Prostate gland (tissue), 2 donors: ENCODE data around the gene TSC22D3. TPM values are rescaled to one million over a fixed set of nuclear protein-coding genes. Genes with fewer than 3 reads are reported as not detected.

ENCODE experiments used
- DNase-seq: peaks from one replicate; pipeline ENCODE4 v3.0.0-alpha.2; 2019; ENCODE audit warnings: low spot score
- H3K27ac ChIP-seq, 2 donors: fragments of 200-600 bp; sonication (generic); 2 replicates each; pipeline ENCODE4 v1.5.1; 2017 to 2019
- H3K27me3 ChIP-seq: fragments of 200-600 bp; sonication (generic); replicated peaks from 2 replicates; pipeline ENCODE4 v1.5.1; 2019; ENCODE audit not compliant: insufficient read depth
- H3K36me3 ChIP-seq, 2 donors: fragments of 200-600 bp; sonication (generic); 1 replicate in 1 of 2; 2 replicates in 1 of 2; pipeline versions ENCODE4 v1.5.1 to v1.8.1; 2017 to 2019
- H3K4me1 ChIP-seq: fragments of 200-600 bp; sonication (generic); replicated peaks from 2 replicates; pipeline ENCODE4 v1.5.1; 2019
- H3K4me3 ChIP-seq, 2 donors: fragments of 200-600 bp; sonication (generic); 2 replicates each; pipeline ENCODE4 v1.5.1; 2017 to 2019
- H3K9me3 ChIP-seq: fragments of 200-600 bp; sonication (generic); 2 replicates; pipeline ENCODE4 v1.5.1; 2017
- POLR2A ChIP-seq: fragments of 450-650 bp; IDR thresholded peaks from one replicate; pipeline ENCODE4 v1.6.1; 2016; ENCODE audit warnings: antibody characterized with exemption, mild to moderate bottlenecking
- POLR2AphosphoS5 ChIP-seq: sonication (generic); formaldehyde crosslinking; IDR thresholded peaks from one replicate; pipeline ENCODE4 v1.6.1; 2017; ENCODE audit warnings: antibody characterized with exemption
- WGBS: methylation state at CpG from one replicate; pipeline ENCODE4 v1.1.5; 2018; 5-methylcytosine and 5-hydroxymethylcytosine counted together
- intact Hi-C: fragments of 100-400 bp; cut with DNase I; formaldehyde crosslinking; loops from one replicate; pipeline ENCODE4 v1.14.2; 2022
- total RNA-seq, 2 donors: library from RNA; depleted of rRNA; stranded (reverse); fragments of >200 nt; gene quantifications; one replicate each; pipeline ENCODE4 v1.1.0, GENCODE V29; 2016
- TF ChIP-seq, protein P1 (sequence below), 4 experiments: fragments of 200-600 bp in 2 of 4; fragments of 450-650 bp in 2 of 4; sonication (generic) in 2 of 4; IDR thresholded peaks; 1 replicate in 3 of 4; 2 replicates in 1 of 4; pipeline ENCODE4 v1.5.1; 2016 to 2019; ENCODE audit warnings: antibody characterized with exemption in 4 of 4, mild to moderate bottlenecking in 2 of 4, moderate library complexity in 2 of 4

The TSC22D3 gene
- total RNA-seq, 2 donors from 2014 or later, result 480 to 1,164 TPM

DNA sequence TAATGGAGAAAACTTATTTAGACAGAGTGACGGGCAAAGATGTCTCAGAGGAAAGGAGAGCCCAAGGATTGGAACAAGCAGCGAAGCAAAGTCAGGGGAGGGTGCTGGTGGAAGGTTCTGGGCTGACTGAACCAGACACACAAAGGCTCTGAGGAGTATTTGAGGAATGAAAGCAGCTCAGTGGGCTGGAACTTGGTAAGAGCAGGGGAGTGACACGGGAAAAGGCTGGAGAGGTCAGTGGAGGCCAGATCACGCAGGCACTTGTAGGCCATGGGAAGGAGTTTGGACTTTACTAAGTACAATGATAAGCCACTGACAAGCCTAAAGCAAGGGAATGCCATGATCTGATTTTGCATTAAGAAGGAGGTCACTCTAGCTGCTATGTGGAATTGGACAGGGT lies 71.4 kb downstream of the TSC22D3 start:
- Histone ChIP-seq H3K4me1 (no peaks in the 10 kb centered on the region), H3K27ac (no peak overlapping the region), H3K4me3 (no peak overlapping the region), H3K27me3 (no peaks in the 10 kb centered on the region), H3K9me3 (no peaks in the 10 kb centered on the region), H3K36me3 (no peaks in the 10 kb centered on the region)
- no peak for DNase-seq
- WGBS, result 91% methylated on average over 4 of the region's 4 CpGs
- intact Hi-C loops, result no loop called here
- TF ChIP-seq POLR2A (no peak), POLR2AphosphoS5 (no peak)
- TF ChIP-seq, protein P1, sequence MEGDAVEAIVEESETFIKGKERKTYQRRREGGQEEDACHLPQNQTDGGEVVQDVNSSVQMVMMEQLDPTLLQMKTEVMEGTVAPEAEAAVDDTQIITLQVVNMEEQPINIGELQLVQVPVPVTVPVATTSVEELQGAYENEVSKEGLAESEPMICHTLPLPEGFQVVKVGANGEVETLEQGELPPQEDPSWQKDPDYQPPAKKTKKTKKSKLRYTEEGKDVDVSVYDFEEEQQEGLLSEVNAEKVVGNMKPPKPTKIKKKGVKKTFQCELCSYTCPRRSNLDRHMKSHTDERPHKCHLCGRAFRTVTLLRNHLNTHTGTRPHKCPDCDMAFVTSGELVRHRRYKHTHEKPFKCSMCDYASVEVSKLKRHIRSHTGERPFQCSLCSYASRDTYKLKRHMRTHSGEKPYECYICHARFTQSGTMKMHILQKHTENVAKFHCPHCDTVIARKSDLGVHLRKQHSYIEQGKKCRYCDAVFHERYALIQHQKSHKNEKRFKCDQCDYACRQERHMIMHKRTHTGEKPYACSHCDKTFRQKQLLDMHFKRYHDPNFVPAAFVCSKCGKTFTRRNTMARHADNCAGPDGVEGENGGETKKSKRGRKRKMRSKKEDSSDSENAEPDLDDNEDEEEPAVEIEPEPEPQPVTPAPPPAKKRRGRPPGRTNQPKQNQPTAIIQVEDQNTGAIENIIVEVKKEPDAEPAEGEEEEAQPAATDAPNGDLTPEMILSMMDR (IDR thresholded peaks at IDR 0.05), result no peak

DNA sequence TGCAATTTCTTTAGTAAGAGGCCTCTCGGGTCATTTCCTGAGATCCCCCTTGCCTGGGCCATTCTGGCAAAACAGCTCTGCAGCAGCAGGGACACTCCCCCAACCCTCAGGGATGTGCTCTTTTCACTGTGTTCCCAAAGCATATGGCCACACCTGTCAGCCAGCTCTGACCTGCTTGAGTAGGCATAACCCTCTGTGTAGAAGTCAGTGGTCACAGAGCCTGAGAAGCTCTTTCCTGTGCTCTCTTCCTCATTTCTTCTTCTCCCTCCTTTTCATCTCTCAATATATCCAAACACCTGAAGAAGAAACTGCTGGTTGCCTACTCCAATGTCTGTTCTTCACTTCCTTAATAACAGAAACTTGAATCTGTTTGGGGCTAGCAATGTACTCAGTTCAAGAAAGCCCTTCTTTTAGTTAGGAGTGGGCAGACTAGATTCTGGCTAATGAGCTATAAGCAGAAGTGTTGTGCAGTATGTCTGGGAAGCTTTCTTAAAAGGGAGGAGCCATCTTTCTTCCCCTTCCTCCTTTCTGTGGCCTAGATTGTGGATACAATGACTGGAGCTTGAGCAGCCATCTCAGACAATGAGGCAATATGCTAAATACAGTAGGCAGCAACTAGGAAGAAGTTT lies 74.0 kb downstream of the TSC22D3 start:
- no peak overlapping the region for H3K4me3 ChIP-seq
- no peaks in the 10 kb centered on the region for H3K4me1 ChIP-seq
- H3K9me3 ChIP-seq, result no peaks in the 10 kb centered on the region
- H3K27me3 ChIP-seq, result no peaks in the 10 kb centered on the region
- no peak for DNase-seq
- TF ChIP-seq POLR2AphosphoS5 (no peak), POLR2A (no peak)
- TF ChIP-seq, protein P1 (IDR thresholded peaks at IDR 0.05), result no peak
- 64% methylated on average over 1 of the region's 1 CpG for WGBS
- peak overlapping the region in 1 of 2 donors; percentile 26 for H3K27ac ChIP-seq
- no peaks in the 10 kb centered on the region for H3K36me3 ChIP-seq
- intact Hi-C loops, result no loop called here

DNA sequence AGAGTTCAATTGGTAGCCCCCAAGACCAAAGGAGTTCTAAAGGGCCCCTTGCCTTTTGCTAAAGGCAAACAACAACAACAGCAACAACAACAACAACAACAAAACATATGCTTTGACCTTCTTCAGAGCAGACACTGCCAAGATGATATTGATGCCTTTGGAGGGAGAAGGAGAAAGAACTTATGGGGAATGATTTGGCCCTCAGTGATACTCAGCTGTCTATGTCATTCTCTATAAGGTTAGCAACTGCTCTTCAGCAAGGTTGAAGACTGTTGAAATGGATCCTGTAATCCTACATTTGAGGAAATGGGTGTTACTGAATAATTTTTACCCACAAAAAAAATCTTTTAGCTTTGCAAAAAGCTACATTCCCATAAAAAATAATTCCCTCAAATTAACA lies 74.8 kb downstream of the TSC22D3 start:
- Histone ChIP-seq H3K9me3 (no peaks in the 10 kb centered on the region), H3K4me3 (no peak overlapping the region), H3K36me3 (no peaks in the 10 kb centered on the region), H3K27me3 (no peaks in the 10 kb centered on the region), H3K27ac (peak overlapping the region; percentile 26 to 31), H3K4me1 (no peaks in the 10 kb centered on the region)
- DNase-seq, result no peak
- intact Hi-C loops, result no loop called here
- TF ChIP-seq POLR2A (no peak), POLR2AphosphoS5 (no peak)
- TF ChIP-seq, protein P1 (IDR thresholded peaks at IDR 0.05), result no peak

DNA sequence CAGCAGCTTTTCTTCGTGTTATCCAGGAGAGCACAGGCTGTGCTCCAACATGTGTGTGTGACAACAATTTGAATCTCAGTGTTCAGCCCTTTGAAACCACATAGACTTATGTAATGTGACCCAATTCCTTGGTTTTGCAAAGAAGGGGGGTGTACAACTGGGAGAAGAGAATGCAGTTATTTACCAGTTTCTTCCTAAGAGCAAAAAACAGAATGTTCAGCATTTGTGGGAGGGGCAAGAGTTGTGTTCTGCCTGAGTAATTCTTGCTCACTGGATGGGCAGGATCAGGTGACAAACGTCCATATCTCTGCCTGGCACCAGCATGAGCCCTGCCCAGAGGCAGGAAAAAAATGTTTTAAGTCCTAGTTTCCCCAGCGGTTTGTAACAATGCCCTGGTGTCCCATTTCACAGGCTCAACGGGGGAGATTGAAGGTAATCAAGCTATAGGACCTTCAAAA lies 75.2 kb downstream of the TSC22D3 start:
- no peaks in the 10 kb centered on the region for H3K27me3 ChIP-seq
- no peaks in the 10 kb centered on the region for H3K9me3 ChIP-seq
- H3K27ac ChIP-seq, result peak overlapping the region; percentile 26 to 31
- peak; percentile 48 for TF ChIP-seq POLR2AphosphoS5
- TF ChIP-seq, protein P1 (IDR thresholded peaks at IDR 0.05), result no peak
- TF ChIP-seq POLR2A, result no peak
- intact Hi-C loops, result no loop called here
- DNase-seq, result no peak
- whole genome bisulfite sequencing, result 0% methylated on average over 4 of the region's 4 CpGs
- H3K4me3 ChIP-seq, result no peak overlapping the region
- H3K36me3 ChIP-seq, result no peaks in the 10 kb centered on the region
- no peaks in the 10 kb centered on the region for H3K4me1 ChIP-seq

DNA sequence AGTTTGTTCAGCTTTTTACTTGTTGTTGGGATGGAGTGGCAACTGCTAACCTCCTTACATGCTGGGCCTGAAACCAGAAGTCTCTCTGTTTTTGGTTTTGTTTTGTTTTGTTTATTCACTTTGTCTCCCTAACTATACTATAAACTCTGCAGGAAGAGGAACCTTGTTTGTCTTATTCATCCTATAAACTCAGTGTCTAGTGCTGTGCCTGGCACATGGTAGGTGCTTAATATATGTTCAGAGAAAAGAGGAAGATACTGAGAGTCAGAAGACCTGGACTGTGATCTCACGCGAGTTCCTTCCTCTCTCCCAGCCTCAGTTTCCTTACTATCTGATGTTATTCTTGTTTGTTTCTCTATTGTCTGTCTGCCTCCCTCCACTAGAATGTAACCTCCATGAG lies 76.0 kb downstream of the TSC22D3 start:
- no peak for TF ChIP-seq POLR2A
- no peak for TF ChIP-seq POLR2AphosphoS5
- TF ChIP-seq, protein P1 (IDR thresholded peaks at IDR 0.05), result no peak
- H3K27ac ChIP-seq, result no peak overlapping the region
- H3K36me3 ChIP-seq, result no peaks in the 10 kb centered on the region
- DNase-seq, result no peak
- no peak overlapping the region for H3K4me3 ChIP-seq
- intact Hi-C loops, result no loop called here
- 75% methylated on average over 2 of the region's 2 CpGs for WGBS
- no peaks in the 10 kb centered on the region for H3K27me3 ChIP-seq
- H3K9me3 ChIP-seq, result no peaks in the 10 kb centered on the region
- H3K4me1 ChIP-seq, result no peaks in the 10 kb centered on the region
